ENCODE results near the gene DUS2. TPM values are rescaled to one million over a fixed set of nuclear protein-coding genes. Genes with fewer than 3 reads are reported as not detected.

DUS2 gene
- total RNA-seq, 1 donor from 2014 or later, result 7.6 TPM

DNA sequence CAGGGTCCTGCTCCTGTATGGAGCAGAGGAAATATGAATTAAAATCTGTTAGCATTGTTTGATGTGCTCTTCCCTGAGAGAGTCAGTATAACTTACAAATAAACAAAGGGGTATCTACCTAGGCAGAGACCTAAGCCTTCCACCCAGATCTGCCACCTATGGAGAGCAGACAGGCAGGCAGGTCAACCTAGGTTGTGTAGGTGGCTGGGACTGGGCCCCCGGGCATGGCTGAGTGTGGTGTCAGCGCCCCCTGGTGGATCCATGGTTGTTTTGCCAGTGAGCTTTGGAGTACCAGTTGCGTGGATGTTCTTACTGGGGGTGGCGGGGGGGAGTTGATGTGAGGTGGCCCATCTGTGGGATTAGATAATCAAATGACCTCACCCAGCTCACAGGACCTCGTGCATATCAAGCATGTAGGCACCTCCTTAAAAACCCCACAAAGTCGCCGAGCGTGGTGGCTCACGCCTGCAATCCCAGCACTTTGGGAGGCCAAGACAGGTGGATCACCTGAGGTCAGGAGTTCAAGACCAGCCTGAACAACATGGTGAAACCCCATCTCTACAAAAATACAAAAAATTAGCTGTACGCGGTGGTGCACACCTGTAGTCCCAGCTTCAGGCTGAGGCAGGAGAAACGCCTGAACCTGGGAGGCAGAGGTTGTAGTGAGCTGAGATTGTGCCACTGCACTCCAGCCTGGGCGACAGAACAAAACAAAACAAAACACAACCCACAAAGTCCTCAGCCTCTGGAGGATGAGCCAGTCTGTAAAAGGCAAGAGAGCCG, 17.6 kb downstream of the DUS2 start:
- ATAC-seq (peak; percentile 100), DNase-seq (ENCODE audit: low spot score) (peak; percentile 87)

DNA sequence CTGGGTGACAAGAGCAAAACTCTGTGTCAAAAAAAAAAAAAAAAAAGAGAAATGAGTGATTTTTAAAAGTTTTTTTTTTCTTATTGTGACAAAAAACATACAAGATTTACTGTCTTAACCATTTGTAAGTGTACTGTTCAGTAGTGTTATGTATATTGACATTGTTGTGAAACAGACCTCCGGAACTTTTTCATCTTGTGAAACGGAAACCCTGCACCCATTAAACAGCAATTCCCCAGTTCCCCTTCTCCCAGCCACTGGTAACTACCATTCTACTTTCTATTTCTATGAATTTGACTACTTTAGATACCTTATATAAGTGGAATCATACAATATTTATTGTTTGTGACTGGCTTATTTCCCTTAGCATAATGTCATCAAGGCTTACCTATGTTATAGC, 18.7 kb downstream of the DUS2 start:
- DNase-seq (ENCODE audit: low spot score) (no peak), ATAC-seq (no peak)

DNA sequence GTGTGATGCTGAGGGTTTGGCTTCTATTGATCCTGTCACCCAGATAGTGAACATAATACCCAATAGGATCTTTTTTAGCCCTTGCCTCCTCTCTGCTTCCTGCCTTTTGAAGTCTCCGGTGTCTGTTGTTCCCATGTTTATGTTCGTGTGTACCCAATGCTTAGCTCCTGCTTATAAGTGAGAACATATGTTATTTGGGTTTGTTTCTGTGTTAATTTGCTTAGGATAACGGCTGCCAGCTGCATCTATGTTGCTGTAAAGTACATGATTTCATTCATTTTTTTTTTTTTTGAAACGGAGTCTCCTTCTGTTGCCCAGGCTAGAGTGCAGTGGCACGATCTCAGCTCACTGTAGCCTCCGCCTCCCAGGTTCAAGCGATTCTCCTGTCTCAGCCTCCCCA, 23.0 kb downstream of the DUS2 start:
- no peak for DNase-seq (ENCODE audit: low spot score)

DNA sequence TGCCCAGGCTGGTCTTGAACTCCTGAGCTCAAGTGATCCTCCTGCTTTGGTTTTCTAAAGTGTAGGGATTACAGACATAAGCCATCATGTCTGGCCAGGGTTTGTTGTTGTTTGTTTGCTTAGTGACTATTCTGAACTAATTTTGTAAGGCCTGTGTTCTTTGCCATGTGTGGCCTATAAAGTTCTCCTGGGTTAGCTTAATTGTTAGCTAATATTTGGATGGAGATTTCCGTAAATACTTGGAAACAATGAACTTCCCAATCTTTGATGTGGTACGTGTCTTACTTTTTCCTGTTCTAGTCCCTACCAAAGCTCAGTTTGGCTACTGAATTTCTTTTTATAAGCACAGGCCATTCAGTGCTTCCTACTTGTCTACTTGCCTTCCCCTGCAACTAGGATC, 24.9 kb downstream of the DUS2 start:
- DNase-seq (ENCODE audit: low spot score) (no peak), ATAC-seq (no peak)

More for the DNA sequence above, 23.0 kb downstream of the DUS2 start:
- no peak for ATAC-seq

DNA sequence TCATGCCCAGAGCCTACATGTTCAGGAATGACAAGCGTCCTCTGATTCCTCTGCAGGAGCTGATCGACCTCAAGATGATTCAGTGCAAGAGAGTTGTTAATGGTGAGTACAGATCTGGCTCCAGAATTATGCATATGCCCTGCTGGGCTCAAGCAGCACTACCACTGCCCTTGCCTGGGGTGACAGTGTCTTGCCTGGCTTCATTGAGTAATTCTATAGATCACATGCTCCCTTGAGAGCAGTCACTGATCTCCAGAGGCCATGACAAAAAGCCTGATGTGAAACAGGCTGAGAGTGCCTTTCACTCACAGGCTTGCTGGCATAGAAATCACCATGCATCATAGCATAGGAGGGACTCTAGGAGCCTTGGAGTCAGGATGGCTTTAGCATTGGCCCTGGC, 26.4 kb downstream of the DUS2 start:
- ATAC-seq (no peak), DNase-seq (ENCODE audit: low spot score) (no peak)

DNA sequence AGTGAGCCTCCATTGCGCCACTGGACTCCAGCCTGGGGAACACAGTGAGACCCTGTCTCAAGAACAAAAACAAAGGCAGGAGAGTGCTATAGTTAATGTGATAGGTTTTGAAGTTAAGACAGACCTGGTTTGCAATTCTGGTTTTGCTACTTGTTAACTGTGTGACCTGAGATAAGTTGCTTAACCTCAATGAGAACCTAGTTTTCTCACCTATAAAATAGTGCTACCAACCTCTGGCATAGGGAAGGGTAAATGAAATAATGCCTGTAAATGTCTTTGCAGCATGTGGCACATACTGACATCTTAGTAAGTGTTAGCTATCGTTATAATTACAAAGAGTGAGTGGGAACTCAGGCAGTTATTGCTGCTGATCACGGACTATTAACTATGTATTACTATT, 32.3 kb downstream of the DUS2 start:
- no peak for ATAC-seq
- no peak for DNase-seq (ENCODE audit: low spot score)

DNA sequence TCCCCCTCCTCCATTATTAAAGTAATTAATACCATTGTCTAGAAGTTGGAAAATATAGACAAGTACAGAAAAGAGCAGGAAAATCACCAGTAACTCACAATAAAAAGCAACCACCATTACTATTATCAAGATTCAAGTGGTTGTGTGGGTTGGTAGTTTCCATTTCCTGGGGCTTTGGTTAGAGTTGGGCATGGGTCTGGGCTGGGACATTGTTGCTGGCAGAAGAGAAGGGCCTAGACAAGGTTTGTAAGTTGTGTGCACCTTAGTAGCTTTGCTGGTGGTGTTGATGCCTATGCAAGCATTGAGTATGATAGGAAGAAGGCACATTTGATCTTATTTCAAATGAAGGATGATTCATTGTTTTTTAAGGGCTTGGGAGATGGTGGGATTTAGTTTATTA, 36.7 kb downstream of the DUS2 start:
- ATAC-seq (no peak), DNase-seq (ENCODE audit: low spot score) (no peak)

DNA sequence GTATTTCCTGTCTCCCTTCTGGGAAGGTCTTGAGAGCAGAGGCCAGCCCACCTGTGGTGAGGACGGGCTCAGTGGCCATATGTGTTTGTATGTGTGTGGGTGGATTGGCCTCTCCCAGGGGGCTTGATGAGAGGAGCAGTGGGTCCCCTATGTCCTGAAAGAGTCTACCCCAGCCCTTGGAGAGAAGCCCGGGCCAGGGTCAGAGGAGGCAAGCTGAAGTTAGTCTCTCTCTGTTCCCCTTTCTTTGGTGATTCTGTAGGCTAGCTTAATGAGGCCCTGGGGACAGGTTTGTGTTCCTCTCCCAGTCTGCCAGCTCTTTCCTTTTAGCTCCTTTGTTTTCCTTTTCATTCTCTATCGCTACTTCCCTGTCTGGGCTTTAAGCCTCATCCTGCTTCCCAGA, 38.3 kb downstream of the DUS2 start:
- no peak for ATAC-seq
- no peak for DNase-seq (ENCODE audit: low spot score)

DNA sequence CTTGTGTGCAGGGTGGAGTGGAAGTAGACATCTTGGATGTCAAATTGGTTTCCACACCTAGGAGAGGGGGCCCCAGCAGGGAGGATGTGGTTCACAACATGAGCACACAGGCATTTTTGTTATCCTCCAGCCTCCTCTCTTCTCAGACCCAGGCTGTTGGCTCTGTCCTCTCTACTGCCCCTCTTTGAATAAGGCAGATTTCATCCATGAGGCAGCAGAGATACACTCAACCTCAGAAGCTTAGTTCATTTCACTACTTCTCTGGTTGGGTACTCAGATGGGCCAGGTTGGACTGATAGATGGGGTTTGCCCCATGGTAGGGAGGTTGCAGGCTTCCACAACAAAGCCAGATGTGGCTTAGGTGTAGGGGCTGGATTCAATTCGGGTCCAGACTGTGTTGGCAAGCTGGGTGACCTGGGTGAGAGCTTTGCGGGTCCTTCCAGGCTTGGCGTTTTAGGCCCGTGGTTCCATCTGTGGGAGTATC, 39.9 kb downstream of the DUS2 start:
- DNase-seq (ENCODE audit: low spot score), result no peak
- no peak for ATAC-seq

DNA sequence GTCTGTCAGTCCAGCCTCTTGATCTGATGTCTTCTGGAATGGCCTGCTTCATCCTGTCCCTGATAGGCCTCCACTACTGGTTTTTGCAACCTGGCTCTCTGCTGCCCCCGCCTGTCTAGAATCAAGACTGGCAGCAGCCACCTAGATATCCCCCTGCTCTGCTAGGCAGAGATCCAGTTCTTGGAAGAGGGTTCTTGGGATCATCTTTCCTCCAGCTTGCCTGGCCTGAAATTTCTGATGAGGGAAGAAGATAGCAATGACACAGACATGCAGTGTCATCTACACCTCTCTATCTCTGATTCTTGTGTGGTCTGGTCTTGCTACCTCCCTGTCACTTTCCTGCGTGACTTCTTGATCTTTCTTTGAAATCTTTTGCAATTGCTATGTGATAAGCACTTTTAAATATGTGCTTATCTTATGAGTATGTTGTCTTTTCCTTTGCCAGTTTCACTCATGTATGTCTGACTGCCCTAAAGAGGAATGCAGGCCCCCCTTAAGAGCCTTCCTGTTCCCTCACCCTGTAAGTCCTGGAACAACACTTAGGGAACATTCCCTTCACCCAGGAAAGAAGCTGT, 41.8 kb downstream of the DUS2 start:
- ATAC-seq (peak; percentile 86), DNase-seq (ENCODE audit: low spot score) (peak; percentile 74)

DNA sequence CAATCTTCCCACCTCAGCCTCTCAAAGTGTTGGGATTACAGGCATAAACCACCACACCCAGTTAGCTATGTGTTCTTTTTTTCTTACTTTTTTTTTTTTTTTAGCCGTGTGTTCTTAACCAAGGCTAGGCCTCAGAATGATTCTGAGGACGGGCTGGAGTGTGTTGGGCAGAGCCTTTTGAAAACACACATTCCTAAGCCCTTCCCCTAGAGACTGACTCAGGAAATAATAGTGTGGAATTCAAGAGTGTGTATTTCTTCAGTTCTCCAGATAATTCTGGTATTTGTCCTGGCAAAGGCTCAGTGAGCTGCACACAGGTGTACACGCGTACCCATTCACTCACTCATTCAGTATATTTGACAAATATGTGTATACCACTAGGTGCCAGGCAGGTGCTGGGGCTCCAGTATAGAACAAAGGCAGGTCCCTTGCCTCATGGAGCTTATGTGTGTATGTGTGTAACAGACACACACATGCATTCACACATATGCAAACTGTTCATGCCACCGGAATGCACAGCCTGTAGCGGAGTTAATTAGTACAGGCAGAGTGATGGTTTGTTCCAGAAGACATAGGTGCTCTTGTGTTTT, 42.7 kb downstream of the DUS2 start:
- ATAC-seq, result no peak
- DNase-seq (ENCODE audit: low spot score), result peak; percentile 38

DNA sequence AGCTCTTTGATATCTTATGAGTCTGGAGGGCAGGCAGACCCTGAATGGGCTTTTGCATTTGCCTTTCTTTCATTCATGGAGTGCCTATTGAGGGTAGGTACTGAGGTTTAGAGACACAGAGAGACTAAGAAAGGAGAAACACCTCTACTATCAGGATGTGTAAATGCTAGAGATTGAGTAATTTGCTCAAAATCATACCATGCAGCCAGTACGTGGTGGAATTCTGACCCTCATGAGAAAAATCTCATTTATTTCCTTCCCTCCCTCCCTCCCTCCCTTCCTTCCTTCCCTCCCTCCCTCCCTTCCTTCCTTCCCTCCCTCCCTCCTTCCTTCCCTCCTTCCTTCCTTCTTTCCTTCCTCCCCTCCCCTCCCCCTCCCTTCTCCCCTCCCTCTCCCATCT, 43.7 kb downstream of the DUS2 start:
- peak; percentile 0 for DNase-seq (ENCODE audit: low spot score)
- ATAC-seq, result no peak

DNA sequence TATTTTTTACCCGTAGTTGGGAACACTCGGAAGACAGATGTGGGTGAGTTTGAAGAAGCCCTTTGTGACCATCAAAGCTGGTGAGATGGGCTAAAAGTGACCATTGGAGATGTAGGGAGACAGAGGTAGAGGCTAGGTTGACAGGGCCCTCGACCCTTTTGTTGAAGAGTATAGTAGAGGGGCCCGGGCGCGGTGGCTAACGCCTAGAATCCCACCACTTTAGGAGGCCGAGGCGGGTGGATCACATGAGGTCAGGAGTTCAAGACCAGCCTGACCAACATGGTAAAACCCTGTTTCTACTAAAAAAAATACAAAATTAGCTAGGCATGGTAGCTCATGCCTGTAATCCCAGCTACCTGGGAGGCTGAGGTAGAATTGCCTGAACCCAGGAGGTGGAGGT, 45.8 kb downstream of the DUS2 start:
- DNase-seq (ENCODE audit: low spot score), result peak; percentile 16

DNA sequence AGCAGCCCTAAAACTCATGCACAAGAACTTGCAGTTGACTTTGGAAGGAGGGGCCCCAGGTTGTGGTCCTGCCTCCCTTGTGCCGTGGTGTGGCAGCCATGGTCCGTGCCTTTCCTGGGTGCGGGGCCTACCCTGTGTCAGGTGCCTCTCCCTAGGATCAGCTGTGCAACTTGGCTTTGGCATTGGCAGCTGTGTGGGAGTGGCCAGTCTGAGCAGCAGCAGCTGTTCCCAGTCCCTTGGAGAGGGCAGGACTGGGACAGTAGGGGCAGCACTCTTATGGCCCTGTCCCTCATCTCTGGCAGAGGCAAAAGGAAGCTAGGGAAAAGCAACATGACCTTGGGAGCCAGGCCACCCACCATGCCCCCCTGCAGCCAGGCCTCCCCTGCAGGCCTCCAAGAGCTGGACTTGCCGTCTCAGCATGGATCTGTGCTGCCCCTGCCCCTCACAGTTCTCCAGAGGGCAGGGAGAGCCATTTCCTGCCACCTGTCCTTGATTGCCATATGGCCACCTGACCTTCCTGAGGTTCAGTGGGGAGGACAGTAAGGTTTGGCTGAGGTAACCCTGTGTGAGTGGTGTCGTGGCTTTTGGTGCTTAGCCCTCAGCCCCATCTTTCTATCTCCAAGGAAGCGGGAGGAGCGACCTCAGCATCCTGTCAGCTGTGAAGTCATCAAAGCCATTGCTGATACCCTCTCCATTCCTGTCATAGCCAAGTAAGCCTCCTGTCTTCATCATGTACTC, 46.6 kb downstream of the DUS2 start:
- DNase-seq (ENCODE audit: low spot score) (peak; percentile 68), ATAC-seq (peak; percentile 73)

More for the DNA sequence above, 45.8 kb downstream of the DUS2 start:
- ATAC-seq, result no peak

DNA sequence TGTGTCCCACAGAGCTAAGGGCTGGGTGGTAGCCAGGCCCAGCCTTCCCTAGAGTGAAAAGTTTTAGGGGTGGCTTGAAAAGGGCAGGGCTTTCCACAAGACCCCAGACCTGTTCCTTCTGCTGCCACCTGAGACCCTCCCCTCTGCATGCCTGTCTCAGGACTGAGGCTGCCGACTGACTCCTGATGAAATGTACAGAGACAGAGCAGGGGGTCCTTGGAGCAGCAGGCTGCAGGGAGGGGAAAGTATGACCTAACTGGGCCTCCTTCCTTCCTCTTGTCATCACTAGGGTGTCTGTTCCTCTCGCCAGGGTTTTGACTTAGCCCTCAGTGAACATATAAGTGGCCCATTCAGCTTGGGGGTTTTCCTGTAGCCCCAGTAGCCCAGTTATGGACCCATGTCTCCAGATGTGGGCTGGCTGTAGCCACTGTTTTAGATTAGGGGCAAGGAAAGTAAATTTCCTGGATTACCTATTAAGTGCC, 47.2 kb downstream of the DUS2 start:
- no peak for ATAC-seq
- DNase-seq (ENCODE audit: low spot score), result peak; percentile 22

DNA sequence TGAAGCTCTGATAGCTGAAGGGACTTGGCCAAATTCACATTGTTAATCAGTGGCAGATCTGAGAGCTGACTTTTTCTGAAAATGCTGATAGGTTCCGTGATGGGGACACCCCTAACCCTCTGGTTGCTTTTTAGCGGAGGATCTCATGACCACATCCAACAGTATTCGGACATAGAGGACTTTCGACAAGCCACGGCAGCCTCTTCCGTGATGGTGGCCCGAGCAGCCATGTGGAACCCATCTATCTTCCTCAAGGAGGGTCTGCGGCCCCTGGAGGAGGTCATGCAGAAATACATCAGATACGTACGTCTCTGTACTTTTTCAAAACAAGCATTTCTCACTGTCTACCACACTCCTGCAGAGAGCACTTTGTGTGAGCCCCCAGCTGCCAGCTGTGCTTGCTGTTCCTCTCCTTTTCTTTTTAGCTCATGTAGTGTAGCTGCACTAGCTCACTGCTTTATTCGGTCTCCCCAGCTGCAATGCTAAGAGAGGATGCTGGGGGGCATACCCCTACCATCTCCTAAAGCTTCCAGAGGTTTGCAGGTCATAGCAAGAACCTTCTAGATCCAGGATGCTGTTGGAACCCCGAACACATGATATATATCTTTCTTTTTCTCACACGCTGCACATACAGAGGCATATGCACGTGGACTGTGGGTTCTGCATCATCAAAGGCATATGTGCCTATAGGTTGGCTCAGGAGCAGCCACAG, 47.9 kb downstream of the DUS2 start:
- DNase-seq (ENCODE audit: low spot score) (no peak), ATAC-seq (no peak)

DNA sequence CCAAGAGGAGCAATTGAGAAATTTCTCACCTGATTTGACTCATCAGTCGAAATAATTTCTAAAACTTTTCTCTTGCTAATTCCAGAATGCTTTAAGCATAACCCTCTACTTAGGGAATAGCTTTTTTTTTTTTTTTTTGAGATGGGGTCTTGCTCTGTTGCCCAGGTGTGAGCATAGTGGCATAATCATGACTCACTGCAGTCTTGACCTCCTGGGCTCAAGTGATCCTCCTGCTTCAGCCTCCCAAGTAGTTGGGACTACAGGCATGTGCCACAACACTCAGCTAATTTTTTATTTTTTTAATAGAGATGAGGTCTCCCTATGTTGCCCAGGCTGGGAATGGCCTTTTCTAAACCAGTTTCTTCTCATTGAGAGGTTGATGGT, 48.4 kb downstream of the DUS2 start:
- ATAC-seq, result no peak
- DNase-seq (ENCODE audit: low spot score), result no peak

DNA sequence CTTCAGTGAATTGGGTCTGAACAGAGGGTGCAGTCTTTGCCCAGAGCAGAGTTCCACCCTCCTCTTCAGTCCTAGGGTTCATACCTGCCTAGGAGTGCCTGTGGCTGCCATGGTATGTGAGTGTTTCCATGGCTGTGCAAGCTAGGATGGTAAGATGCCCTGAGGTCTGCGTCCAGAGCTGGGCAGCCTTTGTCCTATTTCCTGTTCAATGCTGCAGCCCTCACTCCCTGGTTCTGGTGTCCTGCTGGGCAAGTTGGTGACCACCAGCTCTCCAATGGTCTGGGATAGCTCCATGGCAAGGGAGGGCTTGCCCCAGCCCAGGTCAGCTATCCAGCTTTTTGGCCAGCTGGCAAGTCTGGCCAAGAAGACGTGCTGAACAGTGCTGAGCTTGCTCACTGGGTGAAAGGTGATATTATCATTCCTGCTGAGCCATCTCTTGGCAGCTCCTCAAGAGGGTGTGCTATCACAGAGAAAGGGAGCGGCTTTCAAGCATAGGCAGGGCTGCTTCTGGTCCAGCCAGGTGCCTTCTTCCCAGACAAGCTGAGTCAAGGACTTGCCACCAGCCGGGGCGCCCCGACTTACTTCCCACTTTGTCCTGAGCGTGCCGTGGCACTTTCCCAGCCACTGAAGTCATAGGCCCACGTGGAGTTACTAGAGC, 49.1 kb downstream of the DUS2 start:
- DNase-seq (ENCODE audit: low spot score), result peak; percentile 84
- ATAC-seq, result peak; percentile 73

DNA sequence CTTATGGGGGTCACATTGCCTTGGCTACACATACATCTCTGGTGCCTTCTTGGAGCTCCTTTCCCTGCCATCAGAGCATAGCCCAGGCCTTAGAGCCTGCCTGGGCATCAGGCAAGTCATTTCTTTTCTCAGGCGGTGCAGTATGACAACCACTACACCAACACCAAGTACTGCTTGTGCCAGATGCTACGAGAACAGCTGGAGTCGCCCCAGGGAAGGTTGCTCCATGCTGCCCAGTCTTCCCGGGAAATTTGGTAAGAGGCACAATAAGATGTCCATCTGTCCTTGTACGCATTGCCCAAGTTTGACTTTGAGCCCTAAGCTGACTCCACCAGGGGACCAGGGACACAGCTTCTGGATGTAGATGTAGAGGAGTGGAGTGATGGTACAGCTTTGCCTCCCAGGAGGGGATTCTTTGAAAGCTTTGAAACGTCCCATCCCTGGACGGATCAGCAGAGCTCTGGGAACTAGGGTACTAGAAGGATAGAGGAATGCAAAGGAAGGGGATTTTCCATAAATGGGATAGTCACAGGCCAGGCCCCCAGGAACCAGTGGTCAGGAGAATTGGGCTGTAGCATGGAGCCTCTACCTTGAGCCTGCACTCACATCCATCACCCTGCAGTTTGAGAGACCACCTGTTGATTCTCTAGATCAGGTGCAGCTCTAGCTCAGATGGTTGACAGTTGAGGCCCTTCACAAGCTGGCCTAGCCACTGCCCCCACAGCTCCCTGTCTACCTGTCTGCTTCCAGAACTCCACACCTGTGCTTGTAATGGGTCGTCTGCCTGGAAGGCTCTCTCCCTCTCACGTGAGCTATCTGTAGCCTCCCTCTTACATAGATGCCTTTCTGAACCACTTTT, 51.0 kb downstream of the DUS2 start:
- ATAC-seq (no peak), DNase-seq (ENCODE audit: low spot score) (no peak)
